Esophagus muscularis mucosa (tissue), 3 donors: ENCODE results near the gene VPS13D.

Experiments
- POLR2A ChIP-seq: fragments of 450-650 bp; IDR thresholded peaks from one replicate; pipeline ENCODE4 v1.6.1; 2017; ENCODE audit warnings: antibody characterized with exemption, moderate library complexity, mild to moderate bottlenecking, low read depth
- POLR2AphosphoS5 ChIP-seq, 2 donors: sonication (generic); formaldehyde crosslinking; IDR thresholded peaks; one replicate each; pipeline ENCODE4 v1.6.1; 2017; ENCODE audit warnings: antibody characterized with exemption in 2 of 2
- TF ChIP-seq, protein P1 (sequence below), 3 experiments: fragments of 200-600 bp in 2 of 3; fragments of 450-650 bp in 1 of 3; sonication (generic) in 2 of 3; IDR thresholded peaks; one replicate each; pipeline ENCODE4 v1.5.1; 2017 to 2019; ENCODE audit warnings: antibody characterized with exemption in 3 of 3, mild to moderate bottlenecking in 2 of 3, moderate library complexity in 1 of 3

- TF ChIP-seq, protein P1, sequence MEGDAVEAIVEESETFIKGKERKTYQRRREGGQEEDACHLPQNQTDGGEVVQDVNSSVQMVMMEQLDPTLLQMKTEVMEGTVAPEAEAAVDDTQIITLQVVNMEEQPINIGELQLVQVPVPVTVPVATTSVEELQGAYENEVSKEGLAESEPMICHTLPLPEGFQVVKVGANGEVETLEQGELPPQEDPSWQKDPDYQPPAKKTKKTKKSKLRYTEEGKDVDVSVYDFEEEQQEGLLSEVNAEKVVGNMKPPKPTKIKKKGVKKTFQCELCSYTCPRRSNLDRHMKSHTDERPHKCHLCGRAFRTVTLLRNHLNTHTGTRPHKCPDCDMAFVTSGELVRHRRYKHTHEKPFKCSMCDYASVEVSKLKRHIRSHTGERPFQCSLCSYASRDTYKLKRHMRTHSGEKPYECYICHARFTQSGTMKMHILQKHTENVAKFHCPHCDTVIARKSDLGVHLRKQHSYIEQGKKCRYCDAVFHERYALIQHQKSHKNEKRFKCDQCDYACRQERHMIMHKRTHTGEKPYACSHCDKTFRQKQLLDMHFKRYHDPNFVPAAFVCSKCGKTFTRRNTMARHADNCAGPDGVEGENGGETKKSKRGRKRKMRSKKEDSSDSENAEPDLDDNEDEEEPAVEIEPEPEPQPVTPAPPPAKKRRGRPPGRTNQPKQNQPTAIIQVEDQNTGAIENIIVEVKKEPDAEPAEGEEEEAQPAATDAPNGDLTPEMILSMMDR (IDR thresholded peaks at IDR 0.05) = peak in 2 of 3 experiments; percentile 15 to 18
- TF ChIP-seq POLR2A = no peak
- no peak for TF ChIP-seq POLR2AphosphoS5 (IDR thresholded peaks at IDR 0.05)
Observed at GRCh38 chr1:12339396-12339795, 109.6 kb downstream of the VPS13D start.
